Hematopoietic multipotent progenitor cell (in vitro differentiated cells): ENCODE results near the gene LRBA. TPM values are rescaled to one million over a fixed set of nuclear protein-coding genes. Genes with fewer than 3 reads are reported as not detected.

Experiments
- DNase-seq, 3 donors: peaks; one replicate each; pipeline ENCODE4 v3.0.0-alpha.2; 2011 to 2015; ENCODE audit warnings: low read depth in 2 of 3, low spot score in 2 of 3
- total RNA-seq: library from RNA; depleted of rRNA; stranded (reverse); fragments of >200 nt; gene quantifications from one replicate; pipeline ENCODE4 v1.2.3, GENCODE V29; 2012

Gene LRBA
- total RNA-seq, 1 donor = 219 TPM

GRCh38 chr4:150451883-150452282 is 563.2 kb downstream of the LRBA start:
- DNase-seq = no peak

- no peak for DNase-seq
These were observed 567.7 kb downstream of the LRBA start for GRCh38 chr4:150447356-150447755.

DNA sequence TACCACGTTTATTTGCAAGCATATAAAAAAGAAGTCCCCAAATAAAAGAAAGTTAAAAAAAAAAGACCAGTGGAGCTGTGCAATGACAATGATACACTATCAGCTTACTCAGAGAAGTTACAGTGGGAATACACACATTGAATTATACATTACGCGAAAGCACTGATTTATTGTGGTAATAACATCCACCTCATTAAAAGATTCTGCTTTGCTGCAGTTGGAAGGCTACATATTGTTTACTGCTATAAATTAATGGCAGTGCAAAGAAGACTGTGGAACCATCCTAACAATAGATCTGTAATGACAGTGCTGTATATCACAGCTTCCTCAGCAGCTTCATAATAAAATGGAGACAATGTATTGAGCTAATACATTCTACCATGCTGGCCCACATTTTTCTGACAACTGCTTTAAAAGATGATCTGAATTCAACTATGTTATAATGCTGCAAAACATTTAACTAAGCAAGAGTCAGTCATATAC is 575.6 kb downstream of the LRBA start:
- DNase-seq = no peak

DNA sequence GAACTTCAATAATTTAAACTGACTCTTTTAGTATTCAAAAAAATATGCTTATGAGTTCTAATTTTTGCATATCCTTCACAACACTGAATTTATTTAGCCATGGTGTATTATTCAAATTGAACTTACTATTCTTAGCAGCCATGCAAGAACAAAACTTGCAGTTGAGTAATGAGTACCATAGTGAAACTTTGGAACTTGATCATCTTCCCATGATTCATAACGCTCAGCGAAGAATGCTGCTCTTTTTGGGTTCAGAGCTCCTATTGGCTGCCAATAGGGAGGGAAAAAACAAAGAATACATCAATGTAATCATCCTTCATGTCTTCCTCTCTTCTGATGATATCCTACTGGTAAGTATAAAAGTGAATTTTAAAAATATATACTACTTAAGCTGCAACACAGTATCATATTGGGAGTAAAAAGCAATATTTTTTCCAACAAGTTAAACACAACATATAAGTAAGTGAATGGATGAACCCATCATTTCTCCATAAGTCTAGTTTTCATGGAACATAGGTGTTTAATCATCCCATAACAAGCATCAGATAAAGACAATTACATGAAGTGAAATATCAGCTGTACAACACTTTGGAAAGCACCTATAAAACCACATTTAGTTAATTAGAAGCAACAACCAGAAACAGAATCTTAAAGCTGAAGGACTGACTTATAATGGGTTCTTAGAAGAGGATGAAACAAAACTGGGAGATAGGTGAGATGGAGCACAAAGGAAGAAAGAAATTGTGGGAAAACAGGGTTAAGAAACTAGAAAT is 578.3 kb downstream of the LRBA start:
- no peak for DNase-seq

GRCh38 chr4:150431221-150431620 is 583.9 kb downstream of the LRBA start:
- no peak for DNase-seq

- no peak for DNase-seq
These were observed 589.9 kb downstream of the LRBA start for GRCh38 chr4:150425161-150425560.

- no peak for DNase-seq
These were observed 591.6 kb downstream of the LRBA start for GRCh38 chr4:150423503-150423902.

DNA sequence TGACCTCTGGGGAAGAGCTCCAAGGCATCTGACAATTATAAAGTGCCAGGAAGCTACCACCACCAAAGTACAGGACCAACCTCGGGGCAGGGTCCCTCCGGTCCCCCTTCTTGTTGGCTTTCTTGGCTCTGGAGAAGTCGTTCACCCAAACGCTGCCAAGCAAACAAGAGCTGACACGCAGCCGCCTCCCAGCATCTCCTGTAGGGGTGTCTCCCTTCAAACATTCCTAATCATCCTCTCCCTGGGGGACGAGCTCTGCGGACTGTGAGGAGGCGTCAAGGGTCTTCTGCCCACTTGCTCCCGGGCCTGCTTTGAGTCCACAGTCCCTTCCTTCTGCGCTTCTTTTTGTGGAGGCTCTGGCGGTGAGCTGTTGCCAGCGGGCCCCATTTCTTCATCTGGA is 592.0 kb downstream of the LRBA start:
- no peak for DNase-seq

DNA sequence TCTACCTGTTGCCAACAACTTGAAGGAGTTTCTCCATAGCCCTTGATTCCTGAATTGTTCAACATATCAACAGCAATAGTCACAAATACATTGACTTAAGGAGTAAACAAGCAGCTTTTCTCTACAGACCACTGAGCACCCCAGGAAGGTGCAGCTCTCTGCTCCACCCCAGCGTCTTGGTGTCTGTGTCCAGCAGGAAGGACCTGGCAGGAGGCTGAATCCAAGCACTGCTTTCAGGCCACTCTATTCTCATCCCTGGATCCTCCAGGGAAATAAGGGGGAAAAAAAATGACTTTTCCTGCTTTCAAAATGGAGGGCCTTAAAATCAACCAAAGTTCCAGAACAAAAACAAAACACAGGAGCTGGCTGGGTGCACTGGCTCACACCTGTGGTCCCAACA is 593.5 kb downstream of the LRBA start:
- no peak for DNase-seq

DNA sequence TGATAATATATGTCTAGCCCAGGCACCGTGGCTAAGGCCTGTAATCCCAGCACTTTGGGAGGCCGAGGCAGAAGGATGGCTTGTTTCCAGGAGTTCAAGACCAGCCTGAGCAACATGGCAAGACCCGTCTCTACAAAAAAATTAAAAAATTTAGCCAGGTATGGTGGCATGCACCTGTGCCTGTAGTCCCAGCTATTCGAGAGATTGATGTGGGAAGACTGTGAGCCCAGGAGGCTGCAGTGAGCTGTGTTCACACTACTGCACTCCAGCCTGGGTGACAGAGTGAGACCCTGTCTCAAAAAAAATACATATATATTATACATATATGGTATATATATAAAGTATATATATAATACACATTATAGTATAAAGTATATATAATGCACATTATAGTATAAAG is 595.1 kb downstream of the LRBA start:
- no peak for DNase-seq

DNA sequence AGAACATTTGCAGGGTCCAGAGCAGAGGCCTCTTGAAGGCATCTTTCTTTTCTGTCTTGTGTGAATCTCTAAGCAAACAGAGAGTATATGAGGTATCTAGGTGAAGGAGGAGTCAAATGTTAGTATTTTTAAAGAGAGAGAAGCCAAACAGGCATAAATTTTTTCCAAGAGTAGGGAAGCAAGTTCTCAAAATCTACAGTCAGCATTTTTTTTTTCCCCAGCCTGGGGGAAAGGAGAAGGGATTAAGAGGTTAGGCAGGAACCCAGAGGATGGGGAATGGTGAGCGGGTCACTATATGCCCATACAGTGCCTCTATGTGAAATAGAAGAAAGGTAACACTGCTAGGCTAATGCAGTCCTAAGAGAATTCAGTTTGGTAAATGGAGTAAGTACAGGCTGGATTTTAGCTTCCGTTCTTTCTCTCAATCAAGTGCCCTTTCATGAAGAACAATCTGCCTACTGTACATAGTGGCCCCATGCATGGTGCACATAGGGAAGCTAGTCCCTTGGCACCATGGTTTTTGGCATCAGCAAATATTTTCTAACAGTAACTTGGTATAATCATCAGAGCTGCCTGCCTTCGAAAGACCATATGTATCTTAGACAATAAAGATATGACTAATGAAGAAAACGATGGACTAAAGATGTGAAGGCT is 596.2 kb downstream of the LRBA start:
- DNase-seq = no peak

DNA sequence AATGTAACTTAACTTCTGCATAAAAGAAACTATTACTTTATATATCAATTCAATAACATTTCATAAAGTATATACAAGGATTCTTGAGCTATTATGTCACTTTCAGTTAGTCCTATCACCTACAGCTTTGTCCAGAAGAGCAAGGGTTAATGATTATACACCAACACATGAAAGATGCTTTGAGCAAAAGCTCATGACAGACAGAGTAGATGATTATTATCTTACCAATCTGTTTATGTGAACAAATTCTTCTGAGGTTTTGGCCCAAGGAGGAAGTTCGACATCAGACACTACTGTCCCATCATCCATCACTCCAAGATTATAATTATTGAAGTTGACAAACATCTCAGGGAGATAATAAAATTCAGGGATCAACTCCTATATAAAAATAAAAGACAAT is 599.9 kb downstream of the LRBA start:
- DNase-seq = no peak

DNA sequence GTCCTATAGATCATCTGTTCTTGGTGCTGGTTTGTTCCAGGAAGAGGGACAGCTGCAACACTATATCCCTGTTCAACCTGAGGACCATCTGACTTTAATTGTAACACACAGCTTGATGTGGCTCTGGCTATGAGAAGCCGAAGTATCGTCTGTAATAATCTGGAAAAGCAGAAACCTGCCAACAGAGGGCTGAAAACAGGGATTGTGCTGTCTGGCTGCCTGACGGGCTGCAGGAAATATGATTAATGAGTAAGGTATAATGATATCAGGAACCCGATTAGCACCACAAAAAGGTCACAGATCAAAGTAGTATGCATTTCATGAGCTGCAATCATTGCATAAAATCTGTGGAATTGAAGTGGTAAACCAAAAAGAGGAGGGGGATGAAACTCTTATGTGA is 603.6 kb downstream of the LRBA start:
- no peak for DNase-seq

- DNase-seq = peak in 2 of 3 donors; percentile 71 to 86
These were observed 612.2 kb downstream of the LRBA start for GRCh38 chr4:150402871-150403272.

DNA sequence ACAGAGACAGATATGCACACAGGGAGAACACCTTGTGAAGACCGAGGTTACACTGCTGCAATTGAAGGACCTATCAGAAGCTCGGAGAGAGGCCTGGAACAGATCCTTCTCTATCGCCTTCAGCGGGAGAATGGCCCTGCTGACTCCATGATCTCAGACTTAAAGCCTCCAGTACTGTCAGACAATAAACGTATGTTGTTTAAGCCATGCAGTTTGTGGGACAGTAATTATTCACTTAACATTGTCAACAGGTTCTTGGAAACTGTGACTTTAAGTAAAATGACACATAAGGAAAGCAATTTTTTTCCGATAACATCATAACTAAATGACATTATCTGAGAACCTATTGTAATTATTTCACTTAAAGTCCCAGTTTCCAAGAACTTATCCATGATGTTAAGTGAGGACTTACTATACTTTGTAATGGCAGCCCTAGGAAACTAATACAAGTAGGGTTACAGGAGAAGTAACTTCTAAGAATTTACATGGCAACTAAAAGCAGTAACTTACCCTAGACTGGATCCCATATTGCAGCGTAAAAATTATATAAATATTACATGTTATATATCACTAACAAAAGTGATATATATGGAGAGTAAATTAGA is 613.9 kb downstream of the LRBA start:
- no peak for DNase-seq

- no peak for DNase-seq
These were observed 619.2 kb downstream of the LRBA start for GRCh38 chr4:150395872-150396271.

DNA sequence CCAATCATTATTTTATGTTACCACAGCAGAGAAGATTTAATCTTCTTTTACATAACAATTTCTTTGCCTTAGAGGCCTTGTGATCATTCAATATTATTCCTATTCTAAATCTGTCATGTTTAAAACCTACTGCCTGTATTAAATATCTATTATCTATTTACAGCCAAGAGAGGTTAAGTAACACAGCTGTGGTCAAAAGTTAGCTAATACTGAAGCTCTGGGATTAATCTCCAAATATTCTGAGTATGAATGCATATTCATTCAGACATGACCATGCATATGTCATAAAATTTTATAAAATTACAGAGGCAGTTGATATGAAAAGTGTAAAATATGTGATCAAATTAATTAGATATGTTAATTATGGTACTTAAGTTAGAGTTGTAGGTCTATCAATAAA is 621.0 kb downstream of the LRBA start:
- no peak for DNase-seq

DNA sequence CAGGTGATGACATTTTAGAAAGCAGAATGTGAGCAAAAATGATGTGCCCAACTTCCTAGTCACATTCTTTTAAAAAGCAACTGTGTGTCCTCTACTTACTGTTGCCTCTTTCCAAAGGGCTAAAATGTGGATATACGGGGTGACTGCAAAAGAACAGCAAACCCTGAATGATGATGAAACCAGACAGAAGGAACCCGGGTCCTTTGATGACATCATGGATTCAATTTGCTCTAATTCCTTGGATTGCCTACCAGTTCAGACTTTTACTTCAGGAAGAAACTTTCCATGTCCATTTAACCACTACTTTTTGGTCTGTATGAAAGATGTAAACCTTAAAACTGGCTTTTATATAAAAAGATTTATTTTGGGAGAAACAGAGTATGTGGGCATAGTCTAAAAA is 624.0 kb downstream of the LRBA start:
- DNase-seq = no peak

DNA sequence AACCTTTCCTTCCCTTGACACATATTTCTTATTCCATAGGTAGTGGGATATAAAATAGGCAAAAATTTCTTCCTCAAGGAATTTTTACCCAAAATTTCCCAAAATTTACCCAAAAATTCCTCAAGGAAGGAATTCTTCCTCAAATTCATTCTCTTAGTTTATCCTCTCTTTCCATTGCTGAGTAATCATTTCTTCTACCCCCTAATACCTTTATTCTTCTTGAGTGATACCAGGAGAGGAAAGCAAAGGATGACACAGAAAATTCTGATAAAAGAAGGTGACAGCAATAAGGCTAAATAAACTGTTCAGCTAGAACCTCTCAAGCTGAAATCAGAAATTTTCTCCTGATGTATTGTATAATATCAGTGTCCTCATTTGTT is 624.6 kb downstream of the LRBA start:
- no peak for DNase-seq

GRCh38 chr4:150389896-150390530 is 625.1 kb downstream of the LRBA start:
- DNase-seq = no peak

DNA sequence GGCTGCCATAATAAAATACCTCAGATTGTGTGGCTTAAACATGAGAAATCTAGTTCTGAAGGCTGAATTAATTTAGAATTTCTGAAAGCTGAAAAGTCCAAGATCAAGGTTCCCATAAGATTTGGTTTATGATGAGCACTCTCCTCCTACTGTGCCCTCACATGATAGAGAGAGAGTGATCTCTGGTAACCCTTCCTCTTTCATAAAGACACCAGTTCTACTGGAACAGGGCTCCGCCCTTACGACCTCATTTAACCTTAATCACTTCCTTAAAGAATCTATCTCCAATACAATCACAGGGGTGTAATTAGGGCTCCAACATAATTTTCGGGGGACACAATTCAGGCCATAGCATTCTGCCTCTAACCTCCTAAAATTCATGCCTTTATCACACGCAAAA is 627.1 kb downstream of the LRBA start:
- DNase-seq = no peak
